Measurements from ENCODE around the gene CRYL1. TPM values are rescaled to one million over a fixed set of nuclear protein-coding genes. Genes with fewer than 3 reads are reported as not detected.

Gene CRYL1
- total and polyA plus RNA-seq, 2 of the 8 experiments (the other 6 are each of a cell fraction or from before 2014, with no cell fraction given) = 1.9 to 6.4 TPM

DNA sequence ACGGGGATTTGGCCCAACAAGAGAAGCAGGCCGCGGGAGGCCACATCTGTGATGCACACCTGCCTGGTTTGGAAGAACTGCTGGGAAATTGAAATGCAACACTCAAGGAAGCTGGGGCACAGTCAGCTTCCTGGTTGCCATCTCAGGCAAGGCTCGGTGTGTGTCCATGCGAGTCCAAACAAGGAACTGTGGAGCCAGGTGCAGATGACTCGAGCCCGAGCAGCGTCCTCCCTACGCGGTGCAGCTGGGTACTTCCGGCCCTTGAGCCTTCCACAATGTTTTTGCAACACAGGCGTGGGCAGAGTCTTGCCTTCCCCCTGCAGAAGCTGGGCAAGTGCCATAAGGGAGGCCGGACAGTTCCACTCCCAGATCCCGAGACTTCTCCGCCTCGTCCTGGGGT lies 94.6 kb downstream of the CRYL1 start:
- no peak overlapping the region for H2BK5ac ChIP-seq (ENCODE audit: low read depth, low read length)
- no peak overlapping the region for H3K56ac ChIP-seq (replicated peaks; ENCODE audit: insufficient read length, low read depth, low read length)
- no peak overlapping the region for H4K5ac ChIP-seq (ENCODE audit: insufficient read length, low read depth, low read length)
- H3K4me2 ChIP-seq (ENCODE audit: insufficient read depth in 1 of 2, low read depth in 2 of 2, low read length in 2 of 2) = no peak overlapping the region
- H4K20me1 ChIP-seq (replicated peaks in 1 of 2; ENCODE audit: control insufficient read depth in 1 of 2, insufficient read depth in 2 of 2, low read length in 2 of 2) = no peaks in the 10 kb centered on the region
- H3K79me1 ChIP-seq (ENCODE audit: low read depth, low read length) = no peaks in the 10 kb centered on the region
- no peak overlapping the region for H2AFZ ChIP-seq (ENCODE audit: low read length)
- no peak for FAIRE-seq
- no peaks in the 10 kb centered on the region for H3K36me3 ChIP-seq (ENCODE audit: control insufficient read depth in 2 of 4, insufficient read depth in 4 of 4, low read length in 3 of 4)
- no peak for DNase-seq (ENCODE audit: low read depth in 1 of 2, low spot score in 2 of 2)
- H2AK5ac ChIP-seq (ENCODE audit: low read depth, low read length) = no peak overlapping the region
- no peaks in the 10 kb centered on the region; a peak in 1 of 7 replicates for H3K27me3 ChIP-seq (replicated peaks in 1 of 4; ENCODE audit: control insufficient read depth in 3 of 4, extremely low read depth in 1 of 4, insufficient read depth in 3 of 4, low read length in 3 of 4)
- no peak overlapping the region for H3K14ac ChIP-seq (ENCODE audit: insufficient read length)
- H3K9ac ChIP-seq (replicated peaks in 1 of 4; ENCODE audit: extremely low read depth in 1 of 4, low read depth in 3 of 4, low read length in 3 of 4) = no peak overlapping the region
- H2BK15ac ChIP-seq (ENCODE audit: low read length) = no peak overlapping the region
- H4K91ac ChIP-seq (replicated peaks; ENCODE audit: insufficient read length, low read length) = no peak overlapping the region
- H3K79me2 ChIP-seq (ENCODE audit: control insufficient read depth in 1 of 2, insufficient read depth in 2 of 2, low read length in 2 of 2) = no peaks in the 10 kb centered on the region
- no peak overlapping the region for H2BK12ac ChIP-seq (ENCODE audit: low read depth, low read length)
- no peaks in the 10 kb centered on the region; a peak in 2 of 7 replicates for H3K4me1 ChIP-seq (replicated peaks in 1 of 4; ENCODE audit: control insufficient read depth in 3 of 4, insufficient read depth in 4 of 4, low read length in 3 of 4)
- no peaks in the 10 kb centered on the region for H3K9me3 ChIP-seq (ENCODE audit: insufficient read depth in 2 of 2, low read depth in 1 of 2, low read length in 1 of 2)
- H4K8ac ChIP-seq (ENCODE audit: extremely low read depth, insufficient read depth, low read length) = no peak overlapping the region
- H3K27ac ChIP-seq (ENCODE audit: low read depth, low read length) = no peak overlapping the region
- POLR2A ChIA-PET (ENCODE audit: partially characterized antibody) = no interaction called here
- no peak overlapping the region for H2BK20ac ChIP-seq (ENCODE audit: low read length)
- no peak overlapping the region for H3K4me3 ChIP-seq (ENCODE audit: extremely low read depth in 1 of 4, insufficient read depth in 2 of 4, low read depth in 3 of 4, low read length in 4 of 4)
- 93% methylated on average over 16 of the region's 16 CpGs; no CpG with 5 or more reads in 1 of the 2 experiments for WGBS, 2 experiments (ENCODE audit: extremely low coverage in 1 of 2, insufficient coverage in 1 of 2, insufficient read length in 1 of 2, insufficient replicate concordance in 2 of 2, low coverage in 1 of 2, low lambda C conversion rate in 2 of 2, missing lambda C conversion rate in 1 of 2)
- no peaks in the 10 kb centered on the region for H3K23me2 ChIP-seq (ENCODE audit: low read depth, low read length)
- no peak overlapping the region for H3K18ac ChIP-seq (ENCODE audit: extremely low read depth, low read length)
- H3K4ac ChIP-seq (replicated peaks; ENCODE audit: insufficient read length, low read depth, low read length) = no peak overlapping the region
- H2BK120ac ChIP-seq (replicated peaks; ENCODE audit: low read depth, low read length) = no peak overlapping the region
- H3K23ac ChIP-seq (ENCODE audit: insufficient read length) = no peak overlapping the region
- CTCF ChIA-PET (ENCODE audit: partially characterized antibody) = interaction anchor here (0.6 to 1.1 kb wide), 2 partner anchors 10 to 11 kb away, joined by 3 read pairs; no protein-coding TSS in a partner anchor
- no peak for TF ChIP-seq CTBP2 (IDR thresholded peaks at IDR 0.05; ENCODE audit: borderline replicate concordance, insufficient read depth, insufficient read length, low read length)
- no peak for TF ChIP-seq SP4 (IDR thresholded peaks at IDR 0.05; ENCODE audit: low read length)
- no peak for TF ChIP-seq PHF8 (conservative IDR thresholded peaks at IDR 0.05; ENCODE audit: low read depth, low read length)
- no peak for TF ChIP-seq NANOG (IDR thresholded peaks at IDR 0.05; ENCODE audit: insufficient read depth, low read depth, low read length, poor library complexity, severe bottlenecking)
- no peak for TF ChIP-seq TCF12 (IDR thresholded peaks at IDR 0.05; ENCODE audit: low read depth, low read length)
- TF ChIP-seq RFX5 (IDR thresholded peaks at IDR 0.05; ENCODE audit: borderline replicate concordance, low read depth, low read length) = no peak
- TF ChIP-seq, protein P1, sequence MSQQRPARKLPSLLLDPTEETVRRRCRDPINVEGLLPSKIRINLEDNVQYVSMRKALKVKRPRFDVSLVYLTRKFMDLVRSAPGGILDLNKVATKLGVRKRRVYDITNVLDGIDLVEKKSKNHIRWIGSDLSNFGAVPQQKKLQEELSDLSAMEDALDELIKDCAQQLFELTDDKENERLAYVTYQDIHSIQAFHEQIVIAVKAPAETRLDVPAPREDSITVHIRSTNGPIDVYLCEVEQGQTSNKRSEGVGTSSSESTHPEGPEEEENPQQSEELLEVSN (IDR thresholded peaks at IDR 0.05) = no peak
- TF ChIP-seq, protein P2, sequence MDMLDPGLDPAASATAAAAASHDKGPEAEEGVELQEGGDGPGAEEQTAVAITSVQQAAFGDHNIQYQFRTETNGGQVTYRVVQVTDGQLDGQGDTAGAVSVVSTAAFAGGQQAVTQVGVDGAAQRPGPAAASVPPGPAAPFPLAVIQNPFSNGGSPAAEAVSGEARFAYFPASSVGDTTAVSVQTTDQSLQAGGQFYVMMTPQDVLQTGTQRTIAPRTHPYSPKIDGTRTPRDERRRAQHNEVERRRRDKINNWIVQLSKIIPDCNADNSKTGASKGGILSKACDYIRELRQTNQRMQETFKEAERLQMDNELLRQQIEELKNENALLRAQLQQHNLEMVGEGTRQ (IDR thresholded peaks at IDR 0.05; ENCODE audit: low read length) = no peak
- no peak for TF ChIP-seq TBP (IDR thresholded peaks at IDR 0.05; ENCODE audit: low read depth, low read length)
- no peak for TF ChIP-seq EP300 (IDR thresholded peaks at IDR 0.05; ENCODE audit: borderline replicate concordance in 1 of 2, low read depth in 2 of 2, low read length in 2 of 2)
